HG03159 (cell line): ENCODE results near the gene CEND1.

Source experiments
- ATAC-seq: cut with Tn5 transposase; IDR thresholded peaks from one replicate; pipeline ENCODE4 v1.9.1; 2021; ENCODE audit warnings: mild to moderate bottlenecking, moderate library complexity; ENCODE audit not compliant: unreplicated experiment

The CEND1 gene

DNA sequence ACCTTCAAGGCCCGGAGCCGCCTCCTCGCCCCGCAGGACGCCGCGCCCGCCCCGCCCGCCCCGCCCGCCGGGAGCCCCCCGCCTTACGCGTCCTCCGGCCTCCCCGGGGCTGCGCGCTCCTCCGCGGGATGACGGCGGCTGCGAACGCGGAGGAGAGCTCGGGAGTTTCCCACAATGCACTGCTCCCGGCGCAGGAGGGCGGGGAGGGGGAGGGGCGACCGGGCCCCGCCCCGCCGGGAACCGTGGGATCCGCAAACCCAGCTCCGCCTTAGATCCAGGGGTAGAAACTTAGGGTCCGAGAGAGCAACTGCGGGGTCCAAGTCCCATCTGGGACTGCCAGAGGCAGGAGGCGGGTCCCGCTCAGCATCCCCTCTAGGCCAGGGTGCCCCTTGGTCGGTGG, at the start of gene CEND1:
CEND1 (minus strand) TSS at position 148 of the 400 bp plus-strand sequence. CDS start 1,514 bp downstream, outside the sequence.
- ATAC-seq, result no peak

- ATAC-seq, result no peak
Measured at GRCh38 chr11:839280-839623, 49.4 kb upstream of the CEND1 start.

- ATAC-seq, result no peak
Measured at GRCh38 chr11:838441-839279, 48.8 kb upstream of the CEND1 start.

DNA sequence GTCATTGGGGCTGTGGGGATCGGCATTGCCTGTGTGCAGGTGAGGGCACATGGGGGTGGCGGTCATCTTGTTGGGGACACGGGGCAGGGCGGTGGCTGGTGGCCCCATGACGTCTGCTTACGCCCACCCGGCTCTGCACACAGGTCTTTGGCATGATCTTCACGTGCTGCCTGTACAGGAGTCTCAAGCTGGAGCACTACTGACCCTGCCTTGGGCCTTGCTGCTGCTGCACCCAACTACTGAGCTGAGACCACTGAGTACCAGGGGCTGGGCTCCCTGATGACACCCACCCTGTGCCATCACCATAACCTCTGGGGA, 48.1 kb upstream of the CEND1 start:
- no peak for ATAC-seq

DNA sequence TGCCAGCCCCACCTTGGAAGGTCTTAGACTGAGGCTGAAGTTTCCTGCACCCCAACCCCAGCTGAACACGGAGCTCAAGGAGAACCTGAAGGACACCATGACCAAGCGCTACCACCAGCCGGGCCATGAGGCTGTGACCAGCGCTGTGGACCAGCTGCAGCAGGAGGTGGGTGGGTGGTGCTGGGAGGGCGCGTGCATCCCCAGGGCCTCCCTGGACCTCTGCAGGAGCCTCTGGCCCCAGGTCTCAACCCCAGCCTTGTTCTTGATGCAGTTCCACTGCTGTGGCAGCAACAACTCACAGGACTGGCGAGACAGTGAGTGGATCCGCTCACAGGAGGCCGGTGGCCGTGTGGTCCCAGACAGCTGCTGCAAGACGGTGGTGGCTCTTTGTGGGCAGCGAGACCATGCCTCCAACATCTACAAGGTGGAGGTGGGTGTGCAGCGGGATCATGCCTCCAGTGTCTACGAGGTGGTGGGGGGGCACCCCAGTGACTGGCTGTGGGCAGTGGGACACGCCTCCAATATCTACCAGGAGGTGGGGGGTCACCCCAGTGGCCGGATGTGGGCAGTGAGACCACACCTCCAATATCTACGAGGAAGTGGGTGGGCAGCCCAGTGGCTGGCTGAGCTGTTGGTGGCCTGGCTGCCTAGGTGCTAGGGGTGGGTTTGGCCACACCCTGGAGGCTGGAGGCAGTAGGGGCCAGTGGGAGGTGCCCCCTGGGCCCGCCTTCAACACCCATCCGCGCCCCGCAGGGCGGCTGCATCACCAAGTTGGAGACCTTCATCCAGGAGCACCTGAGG, 47.5 kb upstream of the CEND1 start:
- no peak for ATAC-seq

- no peak for ATAC-seq
Measured at GRCh38 chr11:836700-837099, 46.8 kb upstream of the CEND1 start.

DNA sequence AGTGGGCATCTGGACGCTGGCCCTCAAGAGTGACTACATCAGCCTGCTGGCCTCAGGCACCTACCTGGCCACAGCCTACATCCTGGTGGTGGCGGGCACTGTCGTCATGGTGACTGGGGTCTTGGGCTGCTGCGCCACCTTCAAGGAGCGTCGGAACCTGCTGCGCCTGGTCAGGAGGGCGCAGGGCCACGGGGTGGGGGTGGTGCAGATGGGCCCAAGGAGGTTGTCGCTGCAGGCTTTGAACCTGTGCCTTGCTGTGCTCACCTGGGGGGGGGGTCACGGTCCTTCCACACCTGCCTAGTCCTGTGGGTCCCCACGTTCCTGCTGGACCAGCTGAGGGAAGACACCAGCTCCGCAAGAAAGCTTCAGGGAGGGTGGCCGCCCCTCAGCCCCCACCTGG, 46.4 kb upstream of the CEND1 start:
- no peak for ATAC-seq

GRCh38 chr11:834371-835316, 44.8 kb upstream of the CEND1 start:
- no peak for ATAC-seq

GRCh38 chr11:833849-834311, 44.0 kb upstream of the CEND1 start:
- ATAC-seq, result no peak

GRCh38 chr11:833114-833791, 43.4 kb upstream of the CEND1 start:
- ATAC-seq, result peak; percentile 11

- ATAC-seq, result peak; percentile 36
Measured at GRCh38 chr11:832529-833113, 42.7 kb upstream of the CEND1 start, which contains the start of gene CD151. TSS of gene CD151 (plus strand) at chr11:832952. CDS start at chr11:836070, 3,118 bp downstream.

GRCh38 chr11:831961-832528, 42.2 kb upstream of the CEND1 start:
- ATAC-seq, result no peak

DNA sequence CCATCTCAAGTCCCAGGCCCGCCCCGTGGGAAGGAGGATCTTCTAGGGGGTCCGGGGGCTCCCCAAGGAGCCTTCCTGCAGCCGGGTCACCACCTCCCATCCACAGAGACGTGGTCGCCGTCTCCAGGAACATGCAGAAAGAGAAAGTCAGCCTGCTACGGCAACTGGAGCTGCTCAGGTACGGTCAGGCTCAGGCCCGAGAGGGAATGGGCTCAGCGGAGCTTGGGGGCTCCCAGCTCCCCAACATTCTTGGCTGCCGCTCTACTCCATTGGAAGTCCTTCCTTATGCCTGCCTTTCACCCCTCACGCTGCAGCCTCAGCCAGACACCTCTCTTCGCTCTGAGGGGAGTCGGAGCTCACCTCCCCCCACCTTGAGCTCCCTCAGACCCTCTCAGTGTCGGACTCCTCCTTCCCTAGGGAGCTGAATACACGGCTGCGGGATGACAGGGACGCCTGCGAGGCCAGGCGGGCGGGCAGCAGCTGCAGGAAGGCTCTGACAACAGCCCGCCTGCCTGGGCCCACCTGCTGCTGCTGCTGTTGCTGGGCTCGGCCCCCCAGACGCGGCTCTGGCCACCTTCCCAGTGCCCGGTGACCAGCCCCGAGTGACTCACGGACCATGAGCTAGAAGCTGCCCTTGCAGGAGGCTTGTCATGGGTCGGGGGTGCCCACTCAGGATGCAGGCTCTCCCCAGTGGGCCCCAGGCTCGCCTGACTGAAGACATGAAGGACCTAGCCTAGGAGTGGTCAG, 41.4 kb upstream of the CEND1 start:
- ATAC-seq, result no peak

DNA sequence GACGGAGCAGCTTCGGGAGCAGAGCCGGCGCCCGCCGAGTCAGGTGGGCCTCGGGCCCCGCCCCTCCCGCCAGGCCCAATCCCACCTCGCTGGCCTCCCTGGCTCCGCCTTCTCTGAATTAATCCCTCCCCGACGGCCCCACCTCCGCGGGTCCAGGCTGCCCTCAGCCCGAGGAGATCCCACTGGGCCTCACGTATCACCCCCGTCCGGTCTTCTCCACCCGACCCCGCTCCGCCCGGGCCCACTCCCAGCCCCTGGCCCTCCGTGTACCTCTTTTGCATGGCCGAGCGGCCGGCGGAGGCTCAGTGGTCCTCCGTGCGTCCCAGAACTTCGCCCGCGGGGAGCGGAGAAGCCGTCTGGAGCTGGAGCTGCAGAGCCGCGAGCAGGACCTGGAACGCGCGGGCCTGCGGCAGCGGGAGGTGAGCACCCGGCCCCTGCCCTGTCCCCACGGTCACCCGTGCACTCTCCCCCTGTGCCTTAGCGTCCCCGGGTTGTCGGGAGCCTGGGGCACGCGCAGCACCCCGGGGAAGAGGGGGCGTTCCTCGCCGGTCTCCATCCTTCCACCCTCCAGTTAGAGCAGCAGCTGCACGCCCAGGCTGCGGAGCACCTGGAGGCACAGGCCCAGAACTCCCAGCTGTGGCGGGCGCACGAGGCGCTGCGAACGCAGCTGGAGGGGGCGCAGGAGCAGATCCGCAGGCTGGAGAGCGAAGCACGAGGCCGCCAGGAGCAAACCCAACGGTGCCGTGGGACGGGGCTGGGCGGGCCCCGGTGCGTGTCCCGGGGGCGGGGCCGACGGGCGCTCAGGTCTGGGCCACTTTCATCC, 40.6 kb upstream of the CEND1 start:
- no peak for ATAC-seq

DNA sequence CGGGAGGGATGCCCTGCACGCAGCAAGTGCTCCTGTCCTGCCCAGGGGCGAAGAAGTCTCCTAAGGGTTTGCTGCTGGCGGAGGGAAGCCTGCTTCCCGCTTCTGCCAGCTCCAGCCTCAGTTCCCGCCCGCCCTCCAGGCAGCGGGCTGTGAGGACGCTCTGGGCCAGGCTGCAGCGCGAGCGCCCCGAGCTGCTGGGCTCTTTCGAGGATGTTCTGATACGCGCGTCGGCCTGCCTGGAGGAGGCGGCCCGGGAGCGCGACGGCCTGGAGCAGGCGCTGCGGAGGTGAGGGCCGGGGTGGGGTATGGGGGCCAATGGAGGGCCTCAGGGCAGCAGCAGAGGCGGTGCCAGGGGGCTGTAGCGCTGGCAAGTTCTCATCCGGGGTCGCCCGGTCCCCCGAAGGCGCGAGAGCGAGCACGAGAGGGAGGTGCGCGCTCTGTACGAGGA, 40.0 kb upstream of the CEND1 start:
- no peak for ATAC-seq

DNA sequence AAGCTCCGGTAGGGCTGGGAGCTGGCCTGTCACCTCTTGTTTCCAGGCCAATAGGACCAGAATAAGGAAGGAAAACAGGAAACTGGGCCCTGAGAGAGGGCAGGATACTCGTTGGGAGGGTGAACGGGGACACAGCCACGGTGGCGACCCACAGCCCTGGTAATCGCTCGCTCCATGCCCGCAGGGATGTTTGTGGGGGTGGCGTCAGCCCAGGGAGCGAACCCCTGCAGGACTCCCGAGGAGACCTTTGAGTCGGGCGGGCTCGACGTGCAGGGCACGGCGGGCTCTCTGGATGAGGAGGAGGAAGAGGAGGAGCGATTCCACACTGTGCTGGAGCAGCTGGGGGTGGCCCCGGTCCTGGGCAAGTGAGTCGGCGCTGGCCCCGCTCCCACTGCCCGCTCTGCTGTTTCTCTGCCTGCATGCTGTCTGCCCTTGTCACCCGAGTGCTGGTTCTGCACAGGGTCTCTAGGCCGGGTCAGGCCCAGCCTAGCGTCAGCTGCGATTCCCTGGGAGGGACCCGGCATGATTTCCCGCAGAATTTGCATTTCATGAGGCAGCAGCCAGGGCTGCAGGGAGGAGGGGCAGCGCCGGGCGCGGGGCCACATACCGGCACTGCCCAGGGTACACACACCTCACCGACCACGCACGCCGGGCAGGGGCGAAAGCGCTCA, 39.4 kb upstream of the CEND1 start:
- no peak for ATAC-seq

GRCh38 chr11:828506-829175, 38.8 kb upstream of the CEND1 start:
- ATAC-seq, result no peak
